Measurements from ENCODE around the gene CFHR4. TPM values are rescaled to one million over a fixed set of nuclear protein-coding genes. Genes with fewer than 3 reads are reported as not detected.
"Not testable (repeated sequence)": the region's sequence is repeated elsewhere in the genome, so short reads cannot be mapped to it uniquely, and the experiment has no call there.

CFHR4 gene
- total RNA-seq, 1 donor from 2014 or later: not detected

- H3K27me3 ChIP-seq (ENCODE audit: control insufficient read depth, insufficient read depth, low read length): no peaks in the 10 kb centered on the region
- no peak overlapping the region for H3K4me3 ChIP-seq (ENCODE audit: low read depth, low read length)
- no peaks in the 10 kb centered on the region for H3K36me3 ChIP-seq (ENCODE audit: control insufficient read depth, insufficient read depth, low read length)
- no peak for DNase-seq (ENCODE audit: low read depth)
- TF ChIP-seq, protein P1, sequence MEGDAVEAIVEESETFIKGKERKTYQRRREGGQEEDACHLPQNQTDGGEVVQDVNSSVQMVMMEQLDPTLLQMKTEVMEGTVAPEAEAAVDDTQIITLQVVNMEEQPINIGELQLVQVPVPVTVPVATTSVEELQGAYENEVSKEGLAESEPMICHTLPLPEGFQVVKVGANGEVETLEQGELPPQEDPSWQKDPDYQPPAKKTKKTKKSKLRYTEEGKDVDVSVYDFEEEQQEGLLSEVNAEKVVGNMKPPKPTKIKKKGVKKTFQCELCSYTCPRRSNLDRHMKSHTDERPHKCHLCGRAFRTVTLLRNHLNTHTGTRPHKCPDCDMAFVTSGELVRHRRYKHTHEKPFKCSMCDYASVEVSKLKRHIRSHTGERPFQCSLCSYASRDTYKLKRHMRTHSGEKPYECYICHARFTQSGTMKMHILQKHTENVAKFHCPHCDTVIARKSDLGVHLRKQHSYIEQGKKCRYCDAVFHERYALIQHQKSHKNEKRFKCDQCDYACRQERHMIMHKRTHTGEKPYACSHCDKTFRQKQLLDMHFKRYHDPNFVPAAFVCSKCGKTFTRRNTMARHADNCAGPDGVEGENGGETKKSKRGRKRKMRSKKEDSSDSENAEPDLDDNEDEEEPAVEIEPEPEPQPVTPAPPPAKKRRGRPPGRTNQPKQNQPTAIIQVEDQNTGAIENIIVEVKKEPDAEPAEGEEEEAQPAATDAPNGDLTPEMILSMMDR (IDR thresholded peaks at IDR 0.05; ENCODE audit: insufficient read depth, low read length, poor library complexity, severe bottlenecking): no peak
These were observed 26.4 kb upstream of the CFHR4 start for GRCh38 chr1:196861429-196861828.

GRCh38 chr1:196866974-196867373, 20.9 kb upstream of the CFHR4 start:
- TF ChIP-seq, protein P1 (IDR thresholded peaks at IDR 0.05; ENCODE audit: insufficient read depth, low read length, poor library complexity, severe bottlenecking): no peak
- DNase-seq (ENCODE audit: low read depth): no peak
- H3K4me3 ChIP-seq (ENCODE audit: low read depth, low read length): no peak overlapping the region

DNA sequence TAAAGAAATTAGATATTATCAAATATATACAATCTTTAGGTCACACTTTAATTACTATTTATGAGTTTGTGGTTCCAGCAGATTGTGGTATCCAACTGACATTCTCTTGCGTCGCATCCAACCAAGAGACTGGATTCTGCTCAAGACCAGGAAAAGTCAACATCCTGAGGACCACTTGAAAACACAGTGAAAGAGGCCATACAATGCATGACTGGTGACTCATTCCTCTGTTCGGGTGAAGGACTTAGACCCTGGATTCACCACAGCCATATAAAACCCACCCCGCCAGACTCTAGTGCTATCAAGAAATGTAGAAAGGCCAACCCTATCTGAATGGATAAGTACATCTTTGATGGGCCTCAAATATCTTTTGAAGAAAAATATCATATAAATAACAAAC, 14.5 kb upstream of the CFHR4 start:
- no peak for DNase-seq (ENCODE audit: low read depth)
- no peak overlapping the region for H3K4me3 ChIP-seq (ENCODE audit: low read depth, low read length)

More at GRCh38 chr1:196866974-196867373, 20.9 kb upstream of the CFHR4 start:
- Histone ChIP-seq H3K27me3 (ENCODE audit: control insufficient read depth, insufficient read depth, low read length) (no peaks in the 10 kb centered on the region), H3K36me3 (ENCODE audit: control insufficient read depth, insufficient read depth, low read length) (no peaks in the 10 kb centered on the region)

GRCh38 chr1:196875935-196876334, 11.9 kb upstream of the CFHR4 start:
- H3K4me3 ChIP-seq (ENCODE audit: low read depth, low read length): no peak overlapping the region
- TF ChIP-seq, protein P1 (IDR thresholded peaks at IDR 0.05; ENCODE audit: insufficient read depth, low read length, poor library complexity, severe bottlenecking): no peak
- peaks cover 5% of the 10 kb centered on the region for H3K27me3 ChIP-seq (ENCODE audit: control insufficient read depth, insufficient read depth, low read length)
- no peak for DNase-seq (ENCODE audit: low read depth)
- H3K36me3 ChIP-seq (ENCODE audit: control insufficient read depth, insufficient read depth, low read length): no peaks in the 10 kb centered on the region

More for the DNA sequence above, 14.5 kb upstream of the CFHR4 start:
- Histone ChIP-seq H3K36me3 (ENCODE audit: control insufficient read depth, insufficient read depth, low read length) (no peaks in the 10 kb centered on the region), H3K27me3 (ENCODE audit: control insufficient read depth, insufficient read depth, low read length) (peaks cover 5% of the 10 kb centered on the region)
- TF ChIP-seq, protein P1 (IDR thresholded peaks at IDR 0.05; ENCODE audit: insufficient read depth, low read length, poor library complexity, severe bottlenecking): no peak

- no peak for DNase-seq (ENCODE audit: low read depth)
- TF ChIP-seq, protein P1 (IDR thresholded peaks at IDR 0.05; ENCODE audit: insufficient read depth, low read length, poor library complexity, severe bottlenecking): no peak
- Histone ChIP-seq H3K27me3 (ENCODE audit: control insufficient read depth, insufficient read depth, low read length) (peaks cover 5% of the 10 kb centered on the region), H3K4me3 (ENCODE audit: low read depth, low read length) (peak overlapping the region; percentile 31), H3K36me3 (ENCODE audit: control insufficient read depth, insufficient read depth, low read length) (no peaks in the 10 kb centered on the region)
These were observed 9.9 kb upstream of the CFHR4 start for GRCh38 chr1:196877964-196878363.

DNA sequence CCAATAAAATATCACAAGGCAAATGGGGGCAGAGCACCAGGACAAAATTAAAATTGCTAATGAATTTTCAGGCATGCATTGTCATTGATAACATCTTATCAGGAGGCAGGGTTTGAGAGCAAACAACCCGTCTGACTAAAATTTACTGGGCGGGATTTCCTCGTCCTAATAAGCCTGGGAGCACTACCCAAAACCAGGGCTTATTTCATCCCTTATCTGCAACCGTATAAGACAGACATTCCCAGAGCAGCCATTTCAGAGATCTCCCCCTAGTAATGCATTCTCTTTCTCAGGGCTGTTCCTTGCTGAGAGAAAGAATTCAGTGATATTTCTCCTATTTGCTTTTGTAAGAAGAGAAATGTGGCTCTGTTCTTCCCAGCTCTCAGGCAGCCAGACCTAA, 1.3 kb upstream of the CFHR4 start:
- not testable (repeated sequence) for H3K27me3 ChIP-seq (ENCODE audit: control insufficient read depth, insufficient read depth, low read length); H3K36me3 ChIP-seq (ENCODE audit: control insufficient read depth, insufficient read depth, low read length); DNase-seq (ENCODE audit: low read depth); H3K4me3 ChIP-seq (ENCODE audit: low read depth, low read length)

All from kidney epithelial cell (primary cell).